Stimulated activated naive CD8-positive, alpha-beta T cell treated with anti-CD3 and anti-CD28 coated beads, Interleukin-15, Interleukin-2, amounts not matched to agents 100 U/mL and 50 U/mL, for 24 hours (primary cell): ENCODE measurements around the gene CELF2.

ENCODE experiments used
- ATAC-seq: fragments of 150-1000 bp; cut with Tn5 transposase; one replicate; pipeline ENCODE4 v1.10.0; 2021
- DNase-seq: peaks from one replicate; pipeline ENCODE4 v3.0.0; 2021

CELF2 gene

DNA sequence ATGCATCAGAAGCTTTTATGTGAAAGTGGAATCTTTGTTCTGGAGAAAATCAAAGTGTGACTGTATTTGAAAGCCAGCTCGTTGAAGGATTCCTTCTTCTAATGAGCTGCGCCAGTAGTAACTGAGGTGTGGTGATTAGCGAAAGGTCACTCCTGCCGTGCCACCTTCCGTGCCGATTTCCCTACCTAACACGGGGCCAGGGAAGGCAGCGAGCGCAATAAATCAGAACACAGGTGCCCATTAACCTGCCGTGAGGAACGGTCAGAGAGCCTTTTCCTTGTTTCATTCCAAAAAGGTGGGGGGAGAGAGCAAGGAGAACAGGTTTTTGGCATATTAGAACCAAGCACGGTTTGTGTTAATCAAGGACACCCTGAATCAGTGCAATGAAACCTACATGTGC, 258.0 kb downstream of the CELF2 start:
- DNase-seq = no peak

GRCh38 chr10:11276449-11276990, 258.8 kb downstream of the CELF2 start:
- peak; percentile 50 for ATAC-seq
- no peak for DNase-seq

More for the DNA sequence above, 258.0 kb downstream of the CELF2 start:
- no peak for ATAC-seq

- ATAC-seq = no peak
- no peak for DNase-seq
These were observed 261.6 kb downstream of the CELF2 start for GRCh38 chr10:11279314-11279713.

DNA sequence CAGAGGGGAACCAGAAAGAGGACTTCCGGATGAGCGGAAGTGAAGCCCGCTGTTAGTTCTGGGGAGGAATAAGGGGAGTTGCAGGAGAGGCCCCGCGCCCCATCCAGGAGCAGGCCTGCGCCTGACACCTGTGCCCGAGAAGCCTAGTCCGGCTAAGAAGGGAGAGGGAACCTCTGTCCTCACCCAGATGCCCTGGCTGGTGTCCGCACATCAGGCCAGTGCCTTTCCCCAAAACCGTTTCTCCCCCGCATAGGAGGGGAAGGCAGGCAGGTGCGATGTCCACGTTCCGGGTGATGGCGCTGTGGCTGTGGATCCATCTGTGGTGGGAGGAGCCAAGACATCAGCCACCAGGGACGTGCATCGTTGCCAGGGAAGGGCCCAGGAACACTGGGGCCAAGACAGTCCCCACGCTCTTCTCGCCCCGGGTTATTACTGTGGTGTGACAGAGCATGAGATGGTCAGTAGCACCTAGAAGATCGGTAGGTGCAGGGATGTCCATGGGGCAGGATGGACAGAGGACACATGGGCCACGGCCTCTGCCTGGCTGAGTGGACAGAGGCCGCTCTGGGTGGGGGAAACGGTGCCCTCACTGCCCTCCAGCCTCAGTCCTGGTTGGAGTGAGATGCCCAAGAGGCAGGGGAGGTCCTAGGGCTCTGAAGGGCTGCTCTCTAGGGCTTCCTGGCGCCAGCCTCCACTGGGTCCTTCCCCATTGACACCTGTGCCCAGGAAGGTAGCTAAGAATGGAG, 262.7 kb downstream of the CELF2 start:
- ATAC-seq (no peak), DNase-seq (no peak)

- DNase-seq (no peak), ATAC-seq (no peak)
These were observed 264.5 kb downstream of the CELF2 start for GRCh38 chr10:11282156-11282555.

DNA sequence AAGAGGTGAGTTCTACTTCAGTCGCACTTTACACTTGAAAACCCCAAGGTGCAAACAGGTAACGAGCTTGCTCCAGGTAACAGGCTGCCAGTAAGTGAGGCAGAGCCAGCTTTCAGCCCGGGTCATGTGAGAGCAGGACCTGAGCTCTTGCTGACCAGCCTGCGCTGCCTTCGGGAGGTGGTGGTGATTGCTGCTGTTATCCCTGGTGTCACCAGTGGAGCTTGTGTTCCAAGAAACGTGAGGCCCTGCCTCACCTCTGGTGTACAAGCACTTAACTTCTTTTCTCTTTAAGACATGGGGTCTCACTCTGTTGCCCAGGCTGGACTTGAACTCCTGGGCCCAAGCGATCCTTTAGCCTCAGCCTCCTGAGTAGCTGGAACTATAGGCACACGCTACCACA, 265.0 kb downstream of the CELF2 start:
- DNase-seq = no peak
- ATAC-seq = no peak

DNA sequence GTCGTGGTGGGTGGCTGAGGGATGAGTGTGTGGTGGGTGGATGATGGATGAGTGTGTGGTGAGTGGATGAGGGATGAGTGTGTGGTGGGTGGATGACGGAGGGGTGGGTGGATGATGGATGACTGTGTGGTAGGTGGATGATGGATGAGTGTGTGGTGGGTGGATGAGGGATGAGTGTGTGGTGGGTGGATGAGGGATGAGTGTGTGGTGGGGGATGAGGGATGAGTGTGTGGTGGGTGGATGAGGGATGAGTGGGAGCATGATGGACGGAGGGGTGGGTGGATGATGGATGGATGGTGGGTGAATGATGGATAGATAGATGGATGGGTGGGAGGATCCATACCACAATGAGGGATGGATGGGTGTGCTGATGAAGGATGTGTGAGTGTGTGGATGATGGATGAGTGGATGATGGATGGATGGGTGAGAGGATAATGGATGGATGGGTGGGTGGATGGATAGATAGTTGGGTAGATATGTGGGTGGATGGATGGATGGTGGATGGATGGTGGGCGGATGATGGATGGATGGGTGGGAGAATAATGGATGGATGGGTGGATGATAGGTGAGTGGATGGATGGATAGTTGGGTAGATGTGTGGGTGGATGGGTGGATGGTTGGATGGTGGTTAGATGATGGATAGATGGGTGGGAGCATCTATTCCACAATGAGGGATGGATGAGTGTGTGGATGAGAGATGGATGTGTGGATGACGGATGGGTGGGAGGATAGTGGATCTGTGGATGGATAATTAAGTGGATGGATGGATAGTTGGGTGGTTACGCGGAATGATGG, 266.8 kb downstream of the CELF2 start:
- ATAC-seq = no peak
- no peak for DNase-seq

- ATAC-seq = no peak
These were observed 267.5 kb downstream of the CELF2 start for GRCh38 chr10:11285171-11285570.

DNA sequence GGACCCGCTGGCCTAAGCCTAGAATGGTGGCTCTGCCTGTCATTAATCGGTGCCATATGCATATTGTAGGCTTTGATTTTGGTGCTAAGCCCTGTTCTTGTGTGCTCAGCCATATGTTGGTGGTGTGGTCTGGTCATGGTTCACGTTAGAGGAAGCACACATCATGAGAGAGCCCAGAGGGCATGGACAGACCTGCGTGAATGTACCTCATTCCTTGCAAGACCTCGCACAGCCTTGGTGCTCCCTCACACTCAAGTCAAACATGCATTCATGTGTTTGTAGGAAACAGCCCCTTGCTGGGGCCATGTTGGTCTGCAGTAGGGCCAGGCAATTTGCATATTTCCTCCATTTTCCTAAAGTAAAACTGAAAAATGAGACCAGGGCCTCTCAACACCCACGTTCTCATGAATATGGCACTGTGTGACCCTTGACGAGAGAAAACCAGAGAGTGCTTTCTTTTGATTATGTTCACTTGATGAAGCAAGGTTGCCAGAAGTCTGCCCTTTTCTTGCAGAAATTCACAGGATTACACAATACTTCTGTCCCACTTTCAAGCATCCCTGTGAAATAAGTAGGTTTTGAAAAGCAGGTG, 268.7 kb downstream of the CELF2 start:
- no peak for DNase-seq
- ATAC-seq = peak; percentile 21

More at GRCh38 chr10:11285171-11285570, 267.5 kb downstream of the CELF2 start:
- DNase-seq = no peak

GRCh38 chr10:11288302-11288701, 270.6 kb downstream of the CELF2 start:
- DNase-seq (no peak), ATAC-seq (no peak)

- DNase-seq = no peak
- ATAC-seq = no peak
These were observed 272.7 kb downstream of the CELF2 start for GRCh38 chr10:11290156-11290890.

DNA sequence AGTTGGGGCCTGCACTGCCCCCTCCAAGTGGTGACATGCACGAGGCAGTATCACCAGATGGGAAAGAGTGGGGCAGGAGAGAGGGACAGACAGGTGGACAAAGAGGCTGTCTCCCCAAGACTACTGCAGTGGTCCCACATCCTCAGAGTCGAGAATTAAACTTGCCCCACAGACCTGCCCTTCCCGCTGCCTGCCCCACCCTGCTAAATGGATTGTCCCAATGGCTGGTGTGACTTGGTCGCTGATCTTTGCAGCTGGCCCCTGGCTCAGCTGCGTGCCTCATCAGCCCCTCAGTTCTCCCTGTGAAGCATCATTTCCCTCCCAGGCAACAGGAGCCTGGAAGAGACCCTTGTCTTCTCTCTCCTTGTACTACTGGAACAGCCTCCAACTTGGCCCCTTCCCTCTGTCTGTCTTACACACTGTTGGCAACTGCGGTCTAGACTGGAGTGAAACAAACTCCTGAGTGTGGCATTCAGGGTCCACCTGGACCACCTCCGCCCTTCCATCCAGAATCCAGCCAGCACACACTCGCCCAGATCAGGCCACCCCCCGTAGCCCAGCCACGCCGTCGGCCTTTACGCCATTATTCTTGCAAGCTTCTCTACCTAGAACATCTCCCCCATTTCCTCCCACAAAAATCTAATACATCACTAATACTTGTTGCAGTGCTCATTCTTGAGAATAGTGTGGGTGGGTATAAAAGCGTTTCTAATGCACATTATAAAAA, 275.1 kb downstream of the CELF2 start:
- ATAC-seq (no peak), DNase-seq (no peak)

DNA sequence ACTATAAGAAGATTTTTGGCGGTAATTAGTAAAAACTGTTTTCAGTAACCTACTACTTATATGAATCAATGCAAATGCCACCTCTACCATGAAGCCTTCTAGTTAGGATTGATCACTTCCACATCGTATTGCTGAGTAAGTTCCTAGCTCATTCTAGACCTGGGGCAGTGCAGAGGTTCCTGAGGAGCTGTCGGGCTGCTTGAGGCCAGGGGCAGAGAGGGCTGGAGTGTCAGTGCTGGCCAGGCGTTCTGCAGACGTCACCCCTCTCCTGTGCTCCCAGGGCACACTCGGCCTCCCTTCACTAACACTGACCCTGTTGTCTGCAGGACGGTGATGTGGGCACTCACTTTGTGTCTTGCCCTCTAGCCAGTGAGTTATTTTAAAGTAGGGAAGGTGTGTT, 275.7 kb downstream of the CELF2 start:
- no peak for DNase-seq
- ATAC-seq = no peak

DNA sequence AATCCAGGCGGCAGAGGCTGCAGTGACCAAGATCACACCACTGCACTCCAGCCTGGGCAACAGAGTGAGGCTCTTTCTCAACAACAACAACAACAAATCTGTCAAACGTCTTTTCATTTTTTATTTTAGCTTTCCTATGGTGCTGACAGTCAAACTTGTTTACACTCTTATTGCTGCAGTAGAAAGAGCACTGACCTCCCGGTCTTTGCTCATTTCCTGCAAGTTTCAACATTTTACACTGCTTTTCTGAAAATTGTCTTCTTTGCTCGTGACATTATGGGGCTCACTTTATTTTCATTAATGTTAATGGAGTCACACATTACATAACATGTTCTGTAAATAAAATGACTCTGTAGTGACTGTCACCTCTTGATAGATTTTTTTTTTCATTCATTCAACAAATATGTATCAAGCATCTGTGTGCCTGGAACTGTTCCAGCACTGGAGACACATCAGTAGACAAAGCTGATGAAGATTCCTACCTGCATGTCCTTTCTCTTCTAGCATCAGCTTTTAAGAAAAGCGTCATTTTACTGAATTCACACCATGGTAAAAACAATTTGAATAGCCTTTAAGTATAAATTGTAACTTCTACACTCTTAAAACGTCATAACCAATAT, 277.3 kb downstream of the CELF2 start:
- ATAC-seq (no peak), DNase-seq (no peak)

DNA sequence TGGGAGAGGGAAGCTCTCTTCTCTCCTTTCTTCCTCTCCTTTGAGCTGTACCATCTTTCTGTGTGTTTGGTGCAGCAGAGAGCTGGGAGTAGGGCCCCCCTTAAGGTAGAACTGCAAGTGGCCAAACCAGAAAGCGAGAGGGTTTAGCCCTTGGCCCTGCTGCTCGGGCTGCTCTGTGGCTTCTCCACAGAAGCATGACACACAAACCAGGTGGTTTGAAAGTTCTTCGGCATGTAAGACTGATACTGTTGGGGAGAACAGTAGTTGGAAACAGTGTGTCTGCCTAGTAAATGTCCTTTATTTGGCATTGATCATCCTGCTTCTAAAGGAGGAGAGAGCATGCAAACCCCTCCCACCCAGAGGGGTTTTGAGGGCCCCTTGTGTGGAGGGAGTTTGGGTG, 277.8 kb downstream of the CELF2 start:
- DNase-seq (no peak), ATAC-seq (peak; percentile 51)

- ATAC-seq (no peak), DNase-seq (no peak)
These were observed 279.5 kb downstream of the CELF2 start for GRCh38 chr10:11297136-11297535.

DNA sequence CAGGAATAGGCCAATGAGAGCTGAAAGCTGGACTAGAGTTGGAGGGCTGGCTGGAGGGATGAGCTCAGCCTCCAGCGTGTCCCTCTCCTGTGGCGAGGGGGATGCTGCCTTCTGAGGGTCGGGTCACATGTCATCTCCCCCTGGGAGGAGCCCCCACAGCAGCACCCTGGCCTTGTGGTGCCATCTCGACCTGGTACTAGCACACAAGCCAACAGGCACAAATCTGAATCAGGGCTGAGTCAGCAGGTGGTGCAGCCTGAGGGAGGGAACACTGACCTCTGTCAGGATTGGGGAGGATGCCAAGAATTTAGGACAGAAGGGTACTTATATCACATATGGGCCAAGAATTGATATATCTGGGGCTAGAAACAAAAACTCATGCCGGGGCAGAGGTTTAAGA, 280.4 kb downstream of the CELF2 start:
- no peak for ATAC-seq
- no peak for DNase-seq

DNA sequence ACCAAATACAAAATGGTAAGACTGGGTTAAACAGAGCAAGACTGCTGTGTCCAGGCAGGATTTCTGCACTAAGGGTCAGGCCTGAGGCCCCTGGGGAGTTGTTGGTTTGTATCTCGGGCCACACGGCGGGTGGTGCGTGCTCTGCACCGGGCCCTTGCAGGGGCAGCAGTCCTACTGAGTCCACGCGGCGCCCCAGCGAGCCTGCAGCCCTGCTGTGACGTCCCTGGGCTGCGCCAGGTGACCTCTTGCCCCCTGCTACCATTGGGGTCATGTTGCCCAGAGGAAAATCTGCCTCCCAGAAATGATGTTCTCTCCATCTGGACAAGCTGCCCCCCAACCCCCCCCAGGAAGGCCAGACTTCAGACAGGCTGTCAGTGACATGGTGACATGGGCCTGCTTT, 281.5 kb downstream of the CELF2 start:
- ATAC-seq = no peak
- no peak for DNase-seq

DNA sequence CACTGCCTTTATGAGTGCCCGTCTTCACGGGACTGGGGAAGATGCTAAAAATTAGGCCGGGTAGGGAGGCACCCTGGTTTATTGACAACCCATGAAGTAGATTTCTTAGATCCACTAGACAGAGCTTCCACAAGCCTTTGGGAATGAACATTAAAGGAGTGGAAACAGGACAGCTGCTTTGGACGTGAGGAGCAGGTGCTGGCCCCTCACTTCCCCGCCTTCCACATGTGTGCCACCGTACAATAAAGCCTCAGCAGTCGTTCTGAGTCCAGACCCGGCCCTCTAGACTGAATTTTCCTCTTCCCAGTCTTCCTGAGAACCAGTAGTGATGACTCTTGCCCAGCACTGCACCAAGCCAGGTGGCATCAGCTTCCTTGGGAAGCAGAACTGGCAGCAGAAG, 282.4 kb downstream of the CELF2 start:
- no peak for ATAC-seq
- no peak for DNase-seq

DNA sequence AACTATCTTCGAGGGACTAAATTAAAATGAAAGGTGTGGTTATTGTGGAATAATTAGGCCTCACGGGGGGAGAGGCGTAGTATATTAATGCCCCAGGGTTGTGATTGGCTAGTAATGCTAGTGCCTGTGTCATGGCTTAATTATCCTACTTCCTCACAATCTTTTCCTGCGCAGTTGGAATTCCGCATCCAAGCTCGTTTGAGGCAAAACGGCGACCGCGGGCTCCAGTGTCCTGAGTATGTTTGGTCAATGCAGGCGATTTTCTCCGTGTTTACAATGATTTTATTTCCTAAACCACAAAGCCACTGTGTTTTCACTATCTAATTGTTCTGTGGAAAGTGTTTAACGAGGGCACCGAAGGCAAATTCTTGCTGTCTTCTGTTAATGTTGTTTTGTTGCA, 282.9 kb downstream of the CELF2 start:
- no peak for ATAC-seq
- no peak for DNase-seq

DNA sequence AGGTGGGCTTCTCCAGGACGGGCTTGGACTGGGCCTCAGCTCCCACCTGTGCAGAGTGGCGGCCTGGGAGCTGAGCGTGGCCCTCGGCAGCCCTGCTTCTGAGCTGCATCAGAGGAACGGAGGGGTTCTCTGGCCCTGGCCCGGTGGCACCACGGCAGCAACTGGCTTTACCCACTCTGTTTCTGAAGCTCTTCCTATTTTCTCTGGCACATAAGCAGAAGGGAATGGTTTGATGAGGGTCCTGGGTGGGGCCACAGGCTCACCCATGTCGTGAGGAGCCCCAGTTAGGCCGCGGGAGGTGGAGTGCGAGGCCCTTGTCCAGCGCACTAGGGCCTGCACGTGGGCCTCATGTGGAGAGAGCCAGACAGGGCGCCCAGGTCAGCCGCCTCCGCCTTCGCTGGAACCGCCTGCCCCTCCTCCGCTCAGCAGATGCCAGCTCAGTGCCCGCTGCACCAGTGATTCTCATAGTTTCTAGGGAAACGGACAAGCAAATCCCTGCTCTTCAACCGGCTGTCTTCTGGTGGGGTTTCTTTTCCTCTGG, 284.0 kb downstream of the CELF2 start:
- no peak for DNase-seq
- ATAC-seq = no peak
